HG02571 (cell line): ENCODE measurements around the gene SUMF1.
"Not testable (repeated sequence)": the region's sequence is repeated elsewhere in the genome, so short reads cannot be mapped to it uniquely, and the experiment has no call there.

Experiments used
- ATAC-seq: cut with Tn5 transposase; IDR thresholded peaks from one replicate; pipeline ENCODE4 v1.9.1; 2021; ENCODE audit warnings: mild to moderate bottlenecking, moderate library complexity; ENCODE audit not compliant: unreplicated experiment

Gene SUMF1

GRCh38 chr3:4462369-4463040, 4.6 kb downstream of the SUMF1 start:
- ATAC-seq, result no peak

- ATAC-seq, result no peak
Observed at GRCh38 chr3:4461468-4462090, 5.5 kb downstream of the SUMF1 start.

- no peak for ATAC-seq
Observed at GRCh38 chr3:4460334-4460733, 6.7 kb downstream of the SUMF1 start.

GRCh38 chr3:4458961-4459360, 8.1 kb downstream of the SUMF1 start:
- no peak for ATAC-seq

GRCh38 chr3:4456780-4457179, 10.3 kb downstream of the SUMF1 start:
- ATAC-seq, result not testable (repeated sequence)

GRCh38 chr3:4454142-4454541, 12.9 kb downstream of the SUMF1 start:
- ATAC-seq, result no peak

- ATAC-seq, result no peak
Observed at GRCh38 chr3:4449043-4449805, 17.8 kb downstream of the SUMF1 start.

- ATAC-seq, result no peak
Observed at GRCh38 chr3:4448187-4448586, 18.9 kb downstream of the SUMF1 start.

- ATAC-seq, result no peak
Observed at GRCh38 chr3:4447295-4447999, 19.6 kb downstream of the SUMF1 start.

GRCh38 chr3:4440951-4441350, 26.1 kb downstream of the SUMF1 start:
- ATAC-seq, result no peak

- no peak for ATAC-seq
Observed at GRCh38 chr3:4438296-4438695, 28.8 kb downstream of the SUMF1 start.

GRCh38 chr3:4432259-4432658, 34.8 kb downstream of the SUMF1 start:
- ATAC-seq, result no peak

- no peak for ATAC-seq
Observed at GRCh38 chr3:4429648-4430350, 37.3 kb downstream of the SUMF1 start.

GRCh38 chr3:4426782-4427344, 40.2 kb downstream of the SUMF1 start:
- peak; percentile 88 for ATAC-seq

- ATAC-seq, result no peak
Observed at GRCh38 chr3:4426261-4426781, 40.7 kb downstream of the SUMF1 start.

- ATAC-seq, result no peak
Observed at GRCh38 chr3:4425707-4426106, 41.4 kb downstream of the SUMF1 start.

- no peak for ATAC-seq
Observed at GRCh38 chr3:4425055-4425454, 42.0 kb downstream of the SUMF1 start.

GRCh38 chr3:4421121-4421520, 45.9 kb downstream of the SUMF1 start:
- ATAC-seq, result peak; percentile 78

GRCh38 chr3:4419920-4420319, 47.1 kb downstream of the SUMF1 start:
- ATAC-seq, result no peak

- no peak for ATAC-seq
Observed at GRCh38 chr3:4419386-4419785, 47.7 kb downstream of the SUMF1 start.
